Dedifferentiated amniotic fluid mesenchymal stem cell (primary cell): ENCODE data around the gene C8G.

Experiments used
- DNase-seq: peaks from one replicate; pipeline ENCODE4 v3.0.0-alpha.2; 2016; ENCODE audit errors: extremely low spot score

The C8G gene

DNA sequence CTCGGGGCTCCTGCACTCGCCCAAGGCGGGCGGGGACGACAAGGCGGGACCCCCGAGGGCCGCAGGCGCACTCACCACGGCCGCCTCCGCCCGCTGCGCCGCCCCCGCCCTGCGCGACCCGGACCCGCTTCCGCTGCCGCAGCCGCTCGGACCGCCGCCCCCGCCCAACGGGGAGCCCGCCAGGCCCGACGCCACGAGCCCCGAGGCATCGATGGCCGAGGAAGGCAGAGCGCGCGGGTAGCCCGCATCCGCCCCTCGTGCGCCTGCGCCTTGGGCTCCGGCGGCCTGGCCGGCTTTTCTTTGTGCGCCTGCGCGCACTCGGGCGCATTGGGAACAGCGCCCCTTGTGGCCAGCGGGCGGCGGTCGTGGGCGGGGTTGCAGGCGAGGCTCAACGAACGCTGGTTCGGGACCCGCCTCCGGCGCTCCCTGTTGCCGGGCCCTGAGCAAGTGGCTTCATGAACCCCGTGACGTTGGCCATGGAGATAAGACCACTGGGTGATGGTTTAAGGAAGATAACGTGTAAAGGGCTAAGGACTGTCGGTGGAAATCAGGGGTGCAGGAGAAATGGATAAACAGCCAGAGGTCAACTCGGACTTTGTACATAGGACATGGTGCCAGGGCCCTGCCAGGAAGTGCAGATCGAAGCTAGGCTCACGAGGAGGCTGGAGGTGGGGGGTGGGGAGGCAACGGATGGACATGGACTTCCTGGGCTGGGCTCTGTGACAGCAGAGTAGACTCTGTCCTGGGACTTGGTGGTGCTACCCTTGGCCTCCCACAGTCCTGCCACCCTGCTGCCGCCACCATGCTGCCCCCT lies at the start of gene C8G, which contains the start of gene FBXW5:
Gene C8G (plus strand): TSS at position 725 of the 814 bp plus-strand sequence. CDS start 78 bp downstream, at position 803.
Gene FBXW5 (minus strand): TSS at position 220 of the 814 bp plus-strand sequence. CDS start 655 bp downstream, outside the sequence.
- peak; percentile 89 for DNase-seq

DNA sequence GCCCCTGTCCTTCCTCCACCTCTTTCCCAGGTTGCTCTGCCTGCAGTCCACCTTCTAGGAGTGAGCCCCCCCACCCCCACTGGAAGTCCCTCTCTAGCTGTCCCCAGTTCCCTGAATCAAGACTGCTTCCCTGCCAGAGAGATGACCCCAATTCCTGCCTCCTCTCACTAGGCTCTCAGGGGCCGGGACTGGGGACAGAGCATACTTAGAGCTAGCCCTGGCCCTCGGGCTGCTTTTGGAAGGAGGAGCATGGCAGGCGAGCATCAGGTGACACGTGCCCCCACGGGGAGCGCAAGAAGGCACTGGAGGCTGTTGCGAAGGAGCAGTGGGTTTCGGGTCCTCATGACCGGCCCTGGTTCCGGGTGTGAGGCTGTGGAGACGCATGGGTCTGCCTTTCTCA lies 49.0 kb upstream of the C8G start:
- DNase-seq: no peak

DNA sequence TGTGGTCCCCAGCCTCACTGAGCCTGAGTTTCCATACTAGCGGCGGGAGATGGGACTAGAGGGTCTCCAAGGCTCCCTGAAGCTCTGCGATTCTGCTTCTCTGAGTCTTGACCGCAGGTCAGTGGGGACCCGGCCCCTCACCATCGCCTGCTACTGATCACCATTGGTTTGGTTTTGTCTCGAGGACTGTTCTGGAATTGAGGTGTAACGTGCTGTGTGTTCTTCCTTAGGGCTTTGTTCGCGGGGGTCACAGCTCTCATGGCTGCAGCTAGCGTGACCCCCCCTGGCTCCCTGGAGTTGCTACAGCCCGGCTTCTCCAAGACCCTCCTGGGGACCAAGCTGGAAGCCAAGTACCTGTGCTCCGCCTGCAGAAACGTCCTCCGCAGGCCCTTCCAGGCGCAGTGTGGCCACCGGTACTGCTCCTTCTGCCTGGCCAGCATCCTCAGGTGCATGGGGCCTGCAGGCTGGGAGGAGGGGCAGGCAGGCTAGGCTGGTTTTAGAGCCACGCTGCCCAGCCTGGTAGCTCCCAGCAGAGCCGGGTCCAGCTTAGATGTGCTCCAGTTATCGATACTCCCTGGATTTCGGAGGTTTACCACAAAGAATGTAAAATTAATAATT lies 46.5 kb upstream of the C8G start:
- DNase-seq: no peak

DNA sequence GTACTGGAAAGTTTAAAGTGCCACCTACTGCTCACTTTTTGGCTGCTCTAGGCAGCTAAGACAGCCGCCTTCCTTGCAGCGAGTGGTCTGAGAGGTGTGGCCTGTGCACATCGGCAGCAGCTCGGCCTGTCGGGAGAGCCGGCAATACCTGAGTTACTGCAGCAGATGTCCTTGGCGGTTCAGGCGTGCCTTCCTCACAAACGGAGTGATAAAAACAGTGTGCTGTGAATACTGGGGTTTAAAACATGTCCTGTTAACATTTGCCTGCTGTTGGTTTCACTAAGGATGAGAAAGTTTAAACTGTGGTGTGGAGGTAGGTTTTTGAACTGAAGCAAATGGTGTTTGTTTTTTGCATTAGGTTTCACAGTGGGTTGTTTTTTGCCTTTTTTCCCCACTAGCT lies 45.8 kb upstream of the C8G start:
- DNase-seq: no peak

DNA sequence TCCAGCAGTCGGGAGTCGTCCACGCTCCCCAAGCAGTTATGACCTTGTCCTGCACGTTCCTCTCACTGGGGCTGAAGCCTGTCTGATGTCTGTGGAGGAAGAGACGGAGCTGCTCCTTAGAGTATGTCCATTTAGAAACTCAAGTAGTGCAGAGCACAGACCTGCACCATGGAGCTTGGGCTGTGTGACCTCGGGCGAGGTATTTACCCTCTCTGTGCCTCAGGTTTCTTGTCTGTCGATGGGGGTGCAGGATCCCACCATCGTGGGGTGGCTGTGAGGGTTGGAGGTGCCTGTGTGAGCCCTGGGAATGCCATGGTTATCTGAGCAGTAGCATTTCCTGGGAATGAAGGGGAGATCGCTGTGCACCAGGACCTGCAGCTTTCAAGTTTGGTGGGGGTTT lies 44.5 kb upstream of the C8G start:
- no peak for DNase-seq

DNA sequence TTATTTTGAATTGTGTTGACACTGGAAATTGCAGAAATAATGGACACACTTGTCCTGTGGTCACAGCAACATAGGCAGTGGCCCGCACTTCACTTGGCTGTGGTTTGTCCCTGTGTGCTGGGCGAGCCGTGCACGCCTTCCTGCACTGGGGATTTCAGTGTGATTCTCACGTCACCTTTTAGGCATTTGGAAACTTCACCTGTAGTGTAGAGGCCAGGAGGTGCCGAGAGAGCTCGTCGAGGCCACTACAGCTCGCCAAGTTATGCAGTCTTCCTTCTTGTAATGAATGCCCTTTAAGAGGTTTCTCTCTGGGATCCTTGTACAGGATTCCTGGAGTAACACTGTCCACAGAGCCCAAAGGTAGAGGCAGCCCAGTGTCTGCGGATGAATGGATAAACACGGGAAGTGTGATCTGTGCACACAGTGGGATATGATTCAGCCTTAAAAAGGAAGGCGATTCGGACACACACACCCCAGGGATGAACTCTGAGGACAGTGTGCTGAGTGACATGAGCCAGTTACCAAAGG lies 44.0 kb upstream of the C8G start:
- no peak for DNase-seq

DNA sequence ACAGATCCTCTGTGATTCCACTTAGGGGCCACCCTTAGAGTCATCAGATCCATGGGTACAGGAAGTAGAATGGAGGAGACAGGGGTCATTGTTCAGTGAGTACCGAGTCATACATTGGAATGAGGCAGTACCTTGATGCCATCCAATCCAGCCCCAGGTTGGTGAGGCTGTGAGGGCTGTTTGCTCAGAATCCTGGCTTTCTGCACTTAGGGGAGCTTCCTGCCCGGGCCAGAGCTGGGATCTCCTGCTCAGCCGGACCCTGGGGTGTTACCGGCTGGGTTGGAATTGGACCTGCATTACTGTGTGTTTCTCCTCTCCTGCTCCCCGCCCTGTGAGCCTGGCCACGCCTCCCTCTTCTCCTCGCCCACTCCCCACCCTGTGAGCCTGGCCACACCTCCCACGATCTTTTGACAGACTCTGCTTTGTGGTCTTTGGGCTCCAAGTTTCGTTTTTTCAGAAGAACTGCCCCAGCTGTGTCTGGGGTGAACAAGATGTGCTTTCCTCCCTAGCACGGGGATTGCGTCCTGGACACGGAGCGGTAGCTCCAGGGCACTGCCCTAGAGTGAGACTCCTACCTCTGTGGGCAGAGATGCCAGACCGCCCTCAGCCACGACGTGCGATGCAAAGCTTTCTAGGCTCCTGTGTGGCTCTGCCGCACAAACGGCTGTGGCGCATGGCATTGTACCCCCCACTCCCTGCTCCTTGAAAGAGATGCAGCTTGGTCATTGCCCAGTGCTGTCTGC lies 43.4 kb upstream of the C8G start:
- no peak for DNase-seq

DNA sequence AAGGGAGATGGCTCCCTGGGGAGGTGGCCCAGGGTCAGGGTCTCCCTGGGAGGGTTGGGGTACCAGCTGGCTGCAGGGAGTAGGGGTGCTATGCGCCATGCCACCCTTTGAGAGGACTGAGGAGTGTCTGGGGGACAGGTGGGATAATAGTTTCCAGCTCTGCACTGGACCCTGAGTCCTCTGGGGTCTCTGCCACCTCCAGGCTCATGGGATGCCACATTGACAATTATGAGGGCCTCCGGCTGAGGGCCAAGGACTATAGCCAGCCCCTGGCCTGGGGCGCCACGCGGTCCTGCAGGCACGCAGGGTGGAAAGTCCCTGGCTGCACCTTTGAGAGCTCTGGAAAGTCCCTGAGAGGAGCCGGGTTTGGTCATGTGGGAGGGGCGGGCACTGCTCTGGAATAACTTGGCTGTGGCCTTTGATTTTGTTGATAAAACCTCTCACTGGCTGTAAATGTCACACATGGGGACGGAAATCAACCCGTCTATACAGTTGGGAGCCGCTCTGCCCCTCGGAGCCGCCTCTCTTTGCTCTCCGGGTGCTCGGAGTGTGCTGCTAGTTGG lies 42.7 kb upstream of the C8G start:
- DNase-seq: peak; percentile 36

DNA sequence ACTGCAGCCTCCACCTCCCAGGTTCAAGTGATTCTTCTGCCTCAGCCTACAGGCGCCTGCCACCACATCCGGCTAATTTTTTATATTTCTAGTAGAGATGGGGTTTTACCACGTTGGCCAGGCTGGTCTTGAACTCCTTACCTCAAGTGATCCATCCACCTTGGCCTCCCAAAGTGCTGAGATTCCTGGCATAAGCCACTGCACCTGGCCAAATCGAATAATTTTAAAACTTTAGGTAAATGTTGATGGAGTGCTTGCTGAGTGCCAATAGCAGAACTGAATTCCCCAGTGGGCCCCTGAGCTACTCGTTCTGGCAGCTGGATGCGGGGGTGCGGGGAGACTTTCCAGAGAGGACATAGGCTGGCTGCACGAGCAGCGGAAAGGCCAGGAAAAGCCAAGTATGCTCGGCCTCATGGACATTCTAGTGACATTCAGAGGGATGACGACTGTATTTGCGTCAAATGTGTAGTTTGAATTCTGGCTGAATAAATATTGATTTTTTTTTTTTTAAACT lies 41.9 kb upstream of the C8G start:
- no peak for DNase-seq

DNA sequence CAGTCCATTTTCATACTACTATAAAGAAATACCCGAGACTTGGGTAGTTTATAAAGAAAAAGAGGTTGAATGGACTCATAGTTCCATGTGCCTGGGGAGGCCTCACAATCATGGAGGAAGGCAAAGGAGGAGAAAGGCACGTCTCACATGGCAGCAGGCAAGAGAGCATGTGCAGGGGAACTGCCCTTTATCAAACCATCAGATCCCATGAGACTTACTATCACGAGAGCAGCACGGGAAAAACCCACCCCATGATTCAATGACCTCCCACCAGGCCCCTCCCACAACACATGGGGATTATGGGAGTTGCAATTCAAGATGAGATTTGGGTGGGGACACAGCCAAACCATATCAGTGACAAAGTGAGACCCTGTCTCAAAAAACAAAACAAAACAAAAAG lies 38.8 kb upstream of the C8G start:
- DNase-seq: no peak

DNA sequence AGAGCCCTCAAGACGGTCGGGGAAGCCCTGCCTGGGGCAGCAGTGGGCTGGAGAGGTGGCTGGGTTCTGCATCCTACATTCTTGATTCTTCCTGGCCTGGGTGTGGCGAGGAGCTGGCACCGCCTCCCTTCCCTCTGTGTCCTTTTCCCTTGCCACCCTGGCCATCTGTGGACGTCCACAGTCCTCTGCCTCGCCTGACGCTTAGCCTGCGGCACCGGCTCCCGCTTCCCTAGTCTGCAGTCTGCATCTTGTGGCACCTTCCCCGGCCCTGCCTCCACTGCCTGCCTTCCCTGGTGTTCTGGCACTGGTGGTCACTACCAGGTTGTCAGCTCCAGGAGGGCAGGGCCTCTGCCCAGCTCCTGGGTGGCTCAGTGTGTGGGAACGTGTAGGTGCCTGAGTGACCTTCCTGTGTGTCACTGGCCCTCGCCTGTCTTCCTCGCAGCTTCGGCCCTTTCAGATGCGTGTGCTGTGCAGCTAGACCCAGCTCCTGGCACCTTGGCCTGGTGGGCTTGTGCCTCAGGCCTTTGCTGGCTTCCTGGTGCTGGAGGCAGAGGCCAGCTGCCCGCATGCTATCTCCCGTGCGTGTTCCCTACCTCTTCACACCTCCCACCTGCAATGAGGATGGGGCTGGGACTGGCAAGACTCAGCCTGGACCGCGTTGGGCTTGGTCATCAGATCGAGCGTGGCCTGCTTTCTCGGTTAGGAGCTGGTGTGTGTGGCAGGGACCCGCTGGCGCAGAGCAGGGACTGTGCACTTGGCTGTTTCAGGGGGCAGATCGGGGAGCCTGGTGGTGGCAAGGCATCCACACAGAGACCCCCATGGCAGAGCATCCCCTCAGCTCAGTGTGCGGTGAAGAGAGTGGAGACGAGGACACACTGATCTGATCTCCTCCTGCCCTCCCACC lies 37.8 kb upstream of the C8G start:
- no peak for DNase-seq

DNA sequence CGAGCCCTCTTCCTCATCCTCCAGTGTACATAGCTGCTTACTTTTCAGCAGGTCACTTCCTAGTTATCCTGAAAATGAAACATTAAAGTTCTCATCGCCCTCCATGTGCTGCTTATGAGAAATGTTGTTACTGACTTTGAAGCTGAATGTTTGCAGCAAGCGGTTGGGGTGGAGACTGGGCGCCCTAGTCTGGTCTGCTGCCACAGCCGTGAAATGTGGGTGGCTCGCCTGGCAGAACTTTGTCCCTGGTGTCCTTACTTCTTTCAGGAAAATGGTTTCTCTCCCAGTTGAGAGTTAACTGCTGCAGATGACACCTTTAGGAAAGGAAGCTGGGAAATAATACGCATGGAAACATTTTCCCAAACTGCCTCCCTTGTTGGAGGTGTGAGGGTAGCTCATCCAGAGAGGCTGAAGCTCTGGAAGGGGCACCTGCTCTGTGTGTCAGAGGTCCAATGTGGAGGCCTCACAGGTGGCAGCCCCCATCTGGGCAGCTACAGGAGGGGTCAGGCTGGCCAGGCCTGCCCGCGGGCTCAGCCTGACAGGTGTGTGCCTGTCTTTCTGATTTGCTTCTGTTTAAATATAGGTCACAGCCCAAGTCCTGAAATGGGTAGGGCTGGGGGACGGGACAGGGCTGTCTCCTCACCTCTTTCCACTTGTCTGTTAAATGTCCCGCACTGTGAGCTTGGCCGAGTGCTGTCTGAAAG lies 34.7 kb upstream of the C8G start:
- DNase-seq: no peak

DNA sequence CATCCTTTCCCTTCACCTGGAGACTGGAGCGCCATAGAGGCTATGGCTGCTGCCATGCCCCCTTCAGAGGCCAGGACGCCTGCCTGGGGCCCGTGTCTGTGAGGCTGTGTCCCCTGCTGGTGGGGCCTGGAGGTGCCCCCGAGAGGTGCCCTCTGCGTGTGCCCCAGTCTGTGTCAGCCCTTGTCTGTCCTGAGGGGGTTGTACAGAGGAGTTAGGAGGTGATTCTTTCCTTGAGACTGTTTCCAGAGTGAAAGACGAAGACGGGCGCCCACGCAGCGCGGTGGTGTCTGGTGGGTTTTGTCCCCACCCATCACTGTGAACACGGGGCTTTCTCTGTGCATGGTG lies 34.2 kb upstream of the C8G start:
- DNase-seq: no peak

DNA sequence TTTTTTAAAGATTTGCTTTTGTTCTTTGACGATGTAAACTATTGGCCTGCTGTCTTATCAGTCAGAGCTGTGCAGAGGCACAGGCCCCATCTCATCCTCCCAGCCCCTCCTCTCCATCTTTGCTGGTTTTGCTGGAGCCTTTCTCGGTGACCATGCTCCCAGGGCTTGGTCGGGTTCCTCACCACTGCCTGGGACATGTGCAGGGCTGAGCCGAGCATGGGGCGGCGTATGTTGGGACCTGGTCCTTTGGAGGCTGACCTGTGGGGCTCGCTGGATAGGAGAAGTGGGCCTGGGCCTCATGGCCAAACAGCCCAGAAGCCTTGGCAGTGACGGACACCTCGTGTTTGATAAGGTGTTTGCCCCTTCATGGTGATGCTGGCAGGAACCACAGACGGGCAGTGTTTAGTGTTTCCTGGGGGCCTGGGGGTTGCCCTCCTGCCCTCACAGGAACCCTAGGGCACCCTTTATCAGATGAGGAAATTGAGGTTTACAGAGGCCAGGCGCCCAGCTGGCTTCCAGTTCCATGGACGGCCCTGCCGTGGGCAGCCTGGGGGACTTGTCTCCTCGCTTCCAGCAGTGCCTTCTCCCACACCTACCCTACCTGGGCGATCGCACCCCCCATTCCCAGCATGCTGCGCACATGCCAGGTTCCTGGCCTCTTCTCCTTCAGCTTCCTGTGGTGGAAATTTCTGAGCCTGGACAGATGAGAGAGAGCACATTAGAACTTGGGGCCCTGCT lies 31.2 kb upstream of the C8G start:
- DNase-seq: no peak

DNA sequence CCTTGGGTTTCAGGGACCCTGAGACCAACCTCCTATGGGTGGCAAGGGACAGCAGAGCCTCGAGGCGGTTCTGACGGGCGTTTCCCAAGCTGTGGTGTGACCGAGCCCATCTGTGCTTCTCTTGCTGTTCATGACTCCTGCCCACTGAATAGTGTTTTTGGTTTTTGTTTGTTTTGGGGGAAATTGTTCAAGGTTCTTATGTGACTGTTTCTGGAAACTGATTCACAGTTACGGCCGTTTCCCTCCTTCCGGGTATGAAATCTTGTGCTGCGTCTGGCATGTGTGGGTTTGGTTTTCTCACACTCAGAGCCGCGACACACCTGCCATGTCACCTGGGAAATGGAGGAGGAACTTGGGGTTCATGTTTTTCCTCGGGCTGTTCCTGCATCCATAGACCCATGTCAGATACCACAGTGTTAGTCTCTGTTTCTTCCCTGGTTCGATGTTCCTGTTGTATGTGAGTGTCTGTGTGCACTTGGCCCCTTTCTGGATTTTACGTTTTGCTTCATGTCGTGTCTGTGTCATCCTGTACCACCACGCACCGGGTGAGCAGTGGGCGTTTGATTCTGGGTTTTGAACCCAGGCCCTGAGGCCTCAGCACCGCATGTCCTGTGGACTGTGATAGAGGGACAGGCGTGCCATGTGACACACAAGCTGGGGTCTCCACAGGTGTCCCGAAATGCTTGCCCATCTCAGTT lies 29.3 kb upstream of the C8G start:
- DNase-seq: no peak

DNA sequence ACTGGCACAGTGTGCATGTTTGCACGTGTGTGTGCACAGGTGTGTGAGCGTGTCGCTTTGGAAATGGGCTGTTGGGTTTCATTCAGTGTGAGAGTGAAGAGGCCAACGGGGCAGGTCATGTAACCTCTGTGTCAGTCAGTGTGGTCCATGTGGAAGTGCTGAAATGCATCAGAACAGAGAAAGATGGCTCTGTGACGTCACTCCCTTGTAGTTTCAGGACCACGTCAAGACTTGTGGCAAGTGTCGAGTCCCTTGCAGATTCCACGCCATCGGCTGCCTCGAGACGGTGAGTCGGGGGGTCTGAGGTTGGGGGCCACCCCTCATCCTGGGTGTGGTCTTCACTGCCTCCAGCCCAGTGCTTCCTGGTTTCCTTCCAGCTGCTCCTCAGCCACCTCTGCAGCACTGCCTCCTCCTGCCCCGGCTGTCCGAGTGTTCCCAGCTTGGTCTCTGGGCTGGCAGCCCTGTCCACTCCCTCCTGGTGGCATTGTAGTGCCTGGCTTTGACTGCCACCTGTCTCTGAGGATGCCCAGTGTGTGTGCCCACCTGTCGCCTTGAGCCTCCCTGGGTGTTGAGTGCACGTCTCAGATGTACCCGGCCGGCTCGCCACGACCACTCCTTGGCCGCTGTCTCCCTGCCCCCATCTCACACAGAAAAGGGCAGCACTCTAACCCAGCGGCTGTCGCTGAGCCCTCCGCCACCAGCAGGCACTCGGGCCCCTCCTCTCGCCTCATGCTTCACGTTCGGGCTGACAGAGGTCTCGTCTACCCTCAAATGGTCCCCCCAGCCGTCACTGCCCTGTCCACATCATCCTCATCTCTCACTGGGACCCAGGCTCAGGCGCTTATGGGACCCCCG lies 28.5 kb upstream of the C8G start:
- DNase-seq: no peak

DNA sequence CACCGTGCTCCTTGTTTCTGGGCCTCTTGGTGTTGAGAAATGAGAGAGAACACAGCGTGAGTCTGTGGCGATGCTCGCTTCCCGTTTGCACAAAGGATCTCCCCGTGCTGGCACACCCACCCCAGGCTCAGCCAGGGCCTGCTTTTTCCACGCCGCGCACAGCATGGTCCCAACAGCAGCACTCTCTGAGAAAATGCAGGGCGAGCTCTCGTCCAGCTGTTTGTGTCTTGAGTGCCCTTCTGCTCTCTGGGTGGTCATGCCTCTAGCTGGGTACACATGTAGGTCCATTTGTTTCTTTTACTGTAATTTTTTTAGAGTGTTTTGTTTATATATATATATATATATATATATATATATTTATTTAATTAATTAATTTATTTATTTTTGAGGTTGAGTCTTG lies 27.1 kb upstream of the C8G start:
- no peak for DNase-seq

DNA sequence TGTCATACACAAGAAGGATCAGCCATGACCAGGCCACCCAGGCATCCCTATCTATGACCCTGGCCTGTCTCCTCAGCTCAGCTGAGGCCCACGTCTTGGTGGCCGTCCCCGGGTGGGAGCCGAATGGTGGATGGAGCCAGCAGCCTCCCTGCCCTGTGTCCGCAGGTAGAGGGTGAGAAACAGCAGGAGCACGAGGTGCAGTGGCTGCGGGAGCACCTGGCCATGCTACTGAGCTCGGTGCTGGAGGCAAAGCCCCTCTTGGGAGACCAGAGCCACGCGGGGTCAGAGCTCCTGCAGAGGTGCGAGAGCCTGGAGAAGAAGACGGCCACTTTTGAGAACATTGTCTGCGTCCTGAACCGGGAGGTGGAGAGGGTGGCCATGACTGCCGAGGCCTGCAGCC lies 25.0 kb upstream of the C8G start:
- DNase-seq: no peak
